GM20431 (cell line): ENCODE data around the gene MAP10.
"Not testable (repeated sequence)": the region's sequence is repeated elsewhere in the genome, so short reads cannot be mapped to it uniquely, and the experiment has no call there.

Experiments
- in situ Hi-C: fragments of 300-500 bp; cut with MseI, MboI; formaldehyde crosslinking; loops from one replicate; pipeline ENCODE4 v1.15.0; 2020; ENCODE audit warnings: low sequenced_read_pairs; ENCODE audit not compliant: unreplicated experiment

Gene MAP10

GRCh38 chr1:232805269-232806185 lies at the start of gene MAP10:
TSS of gene MAP10 (plus strand) at chr1:232805416. CDS start at chr1:232805450, 34 bp downstream.
- in situ Hi-C loops = no loop called here

GRCh38 chr1:232764458-232765251 lies 40.6 kb upstream of the MAP10 start:
- in situ Hi-C loops = no loop called here

GRCh38 chr1:232765542-232765941 lies 39.7 kb upstream of the MAP10 start:
- in situ Hi-C loops = no loop called here

- in situ Hi-C loops = no loop called here
These were observed 38.9 kb upstream of the MAP10 start for GRCh38 chr1:232766241-232766890.

GRCh38 chr1:232766904-232767303 lies 38.3 kb upstream of the MAP10 start:
- in situ Hi-C loops = no loop called here

- in situ Hi-C loops = no loop called here
These were observed 37.7 kb upstream of the MAP10 start for GRCh38 chr1:232767305-232768074.

GRCh38 chr1:232768793-232769192 lies 36.4 kb upstream of the MAP10 start:
- in situ Hi-C loops = no loop called here

GRCh38 chr1:232769733-232770132 lies 35.5 kb upstream of the MAP10 start:
- in situ Hi-C loops = no loop called here

GRCh38 chr1:232773752-232774151 lies 31.5 kb upstream of the MAP10 start:
- in situ Hi-C loops = no loop called here

- in situ Hi-C loops = no loop called here
These were observed 28.6 kb upstream of the MAP10 start for GRCh38 chr1:232776526-232777106.

- in situ Hi-C loops = no loop called here
These were observed 24.9 kb upstream of the MAP10 start for GRCh38 chr1:232780354-232780753.

GRCh38 chr1:232784794-232785193 lies 20.4 kb upstream of the MAP10 start:
- in situ Hi-C loops = no loop called here

- in situ Hi-C loops = not testable (repeated sequence)
These were observed 19.6 kb upstream of the MAP10 start for GRCh38 chr1:232785630-232786029.

GRCh38 chr1:232786845-232787455 lies 18.3 kb upstream of the MAP10 start:
- in situ Hi-C loops = no loop called here

GRCh38 chr1:232788235-232788872 lies 16.9 kb upstream of the MAP10 start:
- in situ Hi-C loops = no loop called here

- in situ Hi-C loops = no loop called here
These were observed 15.6 kb upstream of the MAP10 start for GRCh38 chr1:232789651-232790050.

GRCh38 chr1:232792949-232793348 lies 12.3 kb upstream of the MAP10 start:
- in situ Hi-C loops = no loop called here

- in situ Hi-C loops = no loop called here
These were observed 11.3 kb upstream of the MAP10 start for GRCh38 chr1:232793944-232794343.
